ENCODE measurements around the gene RNF32. TPM values are rescaled to one million over a fixed set of nuclear protein-coding genes. Genes with fewer than 3 reads are reported as not detected.

Gene RNF32
- total RNA-seq, 4 donors from 2014 or later, result 0.29 to 1.1 (median 0.83) TPM; not detected in 1

- no peaks in the 10 kb centered on the region for H3K27me3 ChIP-seq
- no peak for DNase-seq (ENCODE audit: extremely low spot score)
Observed at GRCh38 chr7:156666368-156667109, 26.0 kb downstream of the RNF32 start.

GRCh38 chr7:156667110-156667426 lies 26.5 kb downstream of the RNF32 start:
- TF ChIP-seq CTCF (IDR thresholded peaks at IDR 0.05), result no peak
- TF ChIP-seq POLR2AphosphoS5 (IDR thresholded peaks at IDR 0.05), result no peak
- TF ChIP-seq POLR2A (IDR thresholded peaks at IDR 0.05; ENCODE audit: low read depth), result no peak
- TF ChIP-seq EP300 (IDR thresholded peaks at IDR 0.05), result no peak
- H3K9me3 ChIP-seq, result no peaks in the 10 kb centered on the region
- H3K27me3 ChIP-seq, result no peaks in the 10 kb centered on the region
- 71% methylated on average over 1 of the region's 1 CpG for WGBS
- H3K4me3 ChIP-seq, result no peak overlapping the region
- no peak for DNase-seq (ENCODE audit: extremely low spot score)
- H3K36me3 ChIP-seq, result peaks cover 0 to 20% (median 9%) of the 10 kb centered on the region in 4 donors
- no peak overlapping the region for H3K27ac ChIP-seq (replicated peaks in 1 of 4)
- H3K4me1 ChIP-seq, result no peaks in the 10 kb centered on the region
- intact Hi-C loops (cut with DNase I), result no loop called here

More at GRCh38 chr7:156666368-156667109, 26.0 kb downstream of the RNF32 start:
- Histone ChIP-seq H3K36me3 (peaks cover 0 to 18% (median 9%) of the 10 kb centered on the region in 4 donors), H3K4me1 (no peaks in the 10 kb centered on the region), H3K9me3 (no peaks in the 10 kb centered on the region), H3K27ac (replicated peaks in 1 of 4) (no peak overlapping the region), H3K4me3 (no peak overlapping the region)
- TF ChIP-seq EP300 (IDR thresholded peaks at IDR 0.05) (no peak), CTCF (IDR thresholded peaks at IDR 0.05) (no peak), POLR2AphosphoS5 (IDR thresholded peaks at IDR 0.05) (no peak), POLR2A (IDR thresholded peaks at IDR 0.05; ENCODE audit: low read depth) (no peak)
- 68% methylated on average over 8 of the region's 8 CpGs for WGBS
- intact Hi-C loops (cut with DNase I), result no loop called here

- no peaks in the 10 kb centered on the region for H3K4me1 ChIP-seq
- no peaks in the 10 kb centered on the region for H3K9me3 ChIP-seq
- DNase-seq (ENCODE audit: extremely low spot score), result no peak
- H3K27ac ChIP-seq (replicated peaks in 1 of 4), result no peak overlapping the region
- no peak overlapping the region for H3K4me3 ChIP-seq
- H3K27me3 ChIP-seq, result no peaks in the 10 kb centered on the region
- WGBS, result 95% methylated on average over 13 of the region's 13 CpGs
- intact Hi-C loops (cut with DNase I), result no loop called here
- peaks cover 0 to 23% (median 12%) of the 10 kb centered on the region in 4 donors for H3K36me3 ChIP-seq
- TF ChIP-seq POLR2A (IDR thresholded peaks at IDR 0.05; ENCODE audit: low read depth) (no peak), CTCF (IDR thresholded peaks at IDR 0.05) (no peak), EP300 (IDR thresholded peaks at IDR 0.05) (no peak), POLR2AphosphoS5 (IDR thresholded peaks at IDR 0.05) (no peak)
Observed at GRCh38 chr7:156668130-156668741, 27.7 kb downstream of the RNF32 start.

GRCh38 chr7:156669035-156669828 lies 28.7 kb downstream of the RNF32 start:
- intact Hi-C loops (cut with DNase I), result no loop called here
- WGBS, result 95% methylated on average over 17 of the region's 19 CpGs
- DNase-seq (ENCODE audit: extremely low spot score), result no peak
- H3K4me1 ChIP-seq, result no peaks in the 10 kb centered on the region
- no peaks in the 10 kb centered on the region for H3K9me3 ChIP-seq
- TF ChIP-seq POLR2AphosphoS5 (IDR thresholded peaks at IDR 0.05), result no peak
- no peak for TF ChIP-seq CTCF (IDR thresholded peaks at IDR 0.05)
- no peak for TF ChIP-seq POLR2A (IDR thresholded peaks at IDR 0.05; ENCODE audit: low read depth)
- TF ChIP-seq EP300 (IDR thresholded peaks at IDR 0.05), result no peak
- H3K27me3 ChIP-seq, result no peaks in the 10 kb centered on the region
- H3K36me3 ChIP-seq, result peaks cover 0 to 23% (median 12%) of the 10 kb centered on the region in 4 donors
- no peak overlapping the region for H3K4me3 ChIP-seq
- no peak overlapping the region for H3K27ac ChIP-seq (replicated peaks in 1 of 4)
